GM19455 (cell line): Measurements from ENCODE around the gene MAPKAP1.
A peak's percentile ranks its signal among the peaks of the same experiment; 100 is the strongest.

Experiments used
- ATAC-seq: cut with Tn5 transposase; IDR thresholded peaks from one replicate; pipeline ENCODE4 v1.9.1; 2021; ENCODE audit not compliant: unreplicated experiment

Gene MAPKAP1

DNA sequence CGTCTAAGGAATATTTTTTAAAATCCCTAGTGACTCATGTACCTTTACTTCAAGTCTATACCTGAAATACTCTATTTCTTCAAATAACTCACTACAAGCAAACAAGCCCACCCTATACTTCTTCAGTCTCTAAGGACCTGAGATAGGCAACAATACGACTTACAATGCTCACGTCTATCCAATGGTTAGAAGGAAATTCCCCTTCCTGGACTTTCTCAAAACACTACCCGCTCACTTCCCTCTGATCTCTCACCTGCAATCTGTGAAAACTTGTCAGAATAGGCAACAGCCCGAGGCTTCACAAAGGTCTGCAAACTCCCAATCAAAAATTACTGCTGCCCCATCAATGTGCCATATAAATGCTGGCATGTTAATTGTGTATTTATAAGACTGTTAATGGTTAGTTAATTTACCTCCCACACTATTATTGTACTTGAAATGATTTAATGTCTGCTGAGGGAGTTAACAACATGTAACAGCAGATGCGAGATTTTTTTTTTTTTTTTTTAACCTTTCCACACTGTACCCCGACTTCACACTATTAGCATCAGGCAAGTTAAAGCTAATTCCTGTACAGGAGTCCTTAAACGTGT is 27.3 kb downstream of the MAPKAP1 start:
- no peak for ATAC-seq

DNA sequence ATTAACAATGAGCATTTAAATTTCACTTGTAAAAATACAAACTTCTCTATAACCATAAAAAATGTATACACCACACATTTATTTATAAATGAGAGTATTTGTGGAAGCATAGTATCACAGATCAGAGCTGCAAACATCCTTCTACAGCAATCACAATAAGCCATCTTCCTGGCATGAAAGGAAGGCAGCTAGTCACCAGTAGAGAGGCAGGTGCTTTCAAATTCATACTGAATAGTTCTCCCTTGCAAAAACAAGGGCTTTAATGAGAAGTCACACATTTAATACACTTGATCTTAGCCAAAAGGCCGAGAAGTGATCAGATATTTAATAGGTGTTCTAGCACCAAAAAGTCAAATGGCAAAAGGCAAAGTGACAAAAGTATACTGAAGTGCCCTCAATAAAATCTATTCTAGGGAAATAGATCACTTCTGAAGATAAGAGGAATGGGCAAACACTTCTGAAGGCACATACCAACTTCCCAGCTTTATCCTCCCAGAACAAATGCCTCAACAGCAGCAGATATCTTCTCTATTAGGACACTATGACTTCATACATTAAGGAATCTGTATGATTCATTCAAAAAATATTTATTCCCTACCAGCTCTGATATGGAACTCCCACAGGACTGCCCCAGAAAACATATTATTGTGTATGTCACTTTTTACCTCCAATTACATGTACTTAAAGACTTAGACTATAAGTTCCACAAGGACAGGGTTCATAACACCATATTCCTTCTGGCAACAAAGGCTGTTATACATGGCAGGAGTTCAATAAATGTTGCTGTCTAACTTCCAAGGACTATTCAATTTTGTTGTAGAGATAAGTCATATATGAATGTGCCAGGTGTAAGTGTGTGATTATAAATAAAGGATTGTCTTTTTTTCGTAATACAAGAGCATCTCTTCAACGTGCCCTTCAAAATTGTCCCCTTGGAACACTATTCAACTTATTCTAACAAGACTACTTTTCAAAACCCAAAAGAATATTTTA is 31.7 kb downstream of the MAPKAP1 start:
- ATAC-seq = no peak

DNA sequence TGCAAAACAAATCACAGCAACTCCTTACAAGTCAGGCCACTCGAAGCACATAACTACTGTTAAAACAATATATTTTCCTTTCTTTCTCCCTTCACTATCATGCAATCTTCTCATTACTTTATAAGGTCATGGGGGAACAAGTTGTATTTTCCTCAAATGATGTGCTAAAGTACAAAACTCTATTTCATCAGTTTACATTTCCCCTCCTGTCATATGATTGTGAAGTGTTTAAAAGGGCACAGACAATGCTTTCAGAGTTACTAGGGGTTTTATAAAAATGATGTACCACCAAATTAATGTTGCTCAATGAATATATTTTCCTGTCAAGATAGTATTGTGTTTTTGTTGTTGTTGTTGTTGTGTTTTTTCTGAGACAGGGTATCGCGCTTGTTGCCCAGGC is 34.1 kb downstream of the MAPKAP1 start:
- ATAC-seq = no peak

DNA sequence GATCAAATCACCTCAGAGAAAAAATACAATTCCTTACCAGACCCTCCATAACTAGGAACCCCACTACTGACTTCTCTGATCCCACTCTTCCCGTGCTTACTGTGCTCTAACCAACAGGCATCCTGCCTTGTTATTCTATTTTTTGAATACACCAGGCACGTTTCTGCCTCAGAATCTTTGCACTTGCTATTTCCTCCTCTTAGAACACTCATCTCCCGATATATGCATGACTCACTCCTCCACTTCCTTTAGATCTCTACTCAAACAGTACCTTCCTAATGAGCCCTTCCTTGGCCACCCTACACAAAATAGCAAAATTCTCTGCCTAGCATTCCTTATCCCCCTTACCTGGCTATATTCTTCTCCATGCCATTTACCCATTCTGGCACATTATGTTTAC is 43.9 kb downstream of the MAPKAP1 start:
- no peak for ATAC-seq

DNA sequence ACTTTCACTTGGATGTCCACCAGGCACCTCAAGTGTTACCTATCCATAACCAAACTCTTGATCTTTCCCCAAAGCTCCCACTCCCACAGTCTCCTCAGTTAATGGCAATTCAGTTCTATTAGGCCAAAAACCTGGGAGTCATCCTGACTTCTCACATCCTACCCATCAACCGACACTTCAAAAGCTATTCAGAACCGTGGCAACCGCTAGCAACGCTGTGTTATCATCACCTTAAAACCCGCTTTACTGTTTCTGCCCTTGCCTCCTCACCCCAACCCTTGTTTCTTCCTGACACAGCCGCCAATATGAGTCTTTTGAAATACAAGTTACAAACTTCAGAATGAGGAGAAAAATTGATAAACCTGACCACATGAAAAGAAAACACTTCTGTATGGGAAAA is 46.5 kb downstream of the MAPKAP1 start:
- ATAC-seq = no peak

DNA sequence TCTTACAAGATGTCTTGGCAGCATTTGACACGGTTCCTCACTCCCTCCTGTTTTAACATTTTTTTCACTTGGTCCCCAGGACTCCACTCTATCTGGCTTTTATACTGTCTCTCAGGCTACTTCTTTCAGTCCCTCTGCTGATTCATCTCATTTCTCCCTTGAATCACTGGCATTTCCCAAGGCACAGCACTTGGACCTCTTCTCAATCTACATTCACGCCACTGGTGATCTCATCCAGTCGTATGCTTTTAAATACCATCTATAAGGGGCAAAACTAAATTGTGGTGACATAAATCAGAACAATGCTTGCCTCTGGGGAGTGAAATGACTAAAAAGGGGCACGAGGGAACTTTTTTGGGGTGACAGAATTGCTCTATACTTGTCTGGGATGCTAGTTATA is 47.1 kb downstream of the MAPKAP1 start:
- no peak for ATAC-seq

DNA sequence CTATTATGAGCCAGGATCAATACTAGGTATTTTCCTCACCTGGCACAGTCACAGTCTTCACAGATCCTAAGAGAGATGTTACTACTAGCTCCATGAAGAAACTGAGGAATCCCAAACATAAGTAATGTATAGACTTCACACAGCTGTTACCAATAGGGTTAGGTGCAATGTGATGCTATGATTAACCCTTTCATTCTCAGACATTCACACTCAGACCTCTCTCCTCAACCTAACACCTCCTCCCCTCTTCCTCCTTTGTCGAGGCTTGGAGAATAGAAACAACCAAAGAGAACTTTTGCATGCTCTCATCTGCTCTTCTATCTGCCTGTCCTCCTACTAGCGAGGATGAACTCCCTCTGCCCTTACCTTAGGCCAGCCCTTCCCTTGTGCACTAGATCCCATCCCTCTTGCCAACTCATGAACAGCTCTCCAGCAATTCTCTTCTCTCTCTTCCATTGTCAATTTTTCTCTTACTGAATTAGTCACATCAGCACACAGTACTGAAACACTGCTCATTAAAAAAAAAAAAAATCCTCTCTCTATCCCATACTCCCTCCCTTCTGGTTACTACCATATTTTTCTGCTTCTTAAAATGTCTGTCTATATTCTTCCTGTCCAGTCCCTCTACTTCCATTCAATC is 47.7 kb downstream of the MAPKAP1 start:
- ATAC-seq = no peak

DNA sequence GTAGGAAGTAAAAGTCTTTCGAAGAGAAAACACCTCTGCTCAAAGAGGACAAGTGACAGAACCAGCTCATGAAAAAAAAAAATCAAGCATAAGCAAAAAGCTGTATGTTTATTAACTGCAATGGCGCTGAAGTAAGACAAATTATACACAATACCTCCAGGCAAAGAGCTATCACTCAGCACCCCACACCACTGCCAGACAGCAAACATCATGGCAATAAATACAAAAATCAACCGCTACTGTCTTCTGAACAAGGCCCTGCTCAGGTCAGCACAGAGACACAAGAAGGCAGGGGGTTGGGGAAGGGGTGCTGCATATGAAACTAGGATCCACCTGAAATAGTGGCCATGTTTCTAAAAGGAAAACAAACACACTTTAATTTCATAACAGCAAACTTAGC is 50.4 kb downstream of the MAPKAP1 start:
- ATAC-seq = no peak

DNA sequence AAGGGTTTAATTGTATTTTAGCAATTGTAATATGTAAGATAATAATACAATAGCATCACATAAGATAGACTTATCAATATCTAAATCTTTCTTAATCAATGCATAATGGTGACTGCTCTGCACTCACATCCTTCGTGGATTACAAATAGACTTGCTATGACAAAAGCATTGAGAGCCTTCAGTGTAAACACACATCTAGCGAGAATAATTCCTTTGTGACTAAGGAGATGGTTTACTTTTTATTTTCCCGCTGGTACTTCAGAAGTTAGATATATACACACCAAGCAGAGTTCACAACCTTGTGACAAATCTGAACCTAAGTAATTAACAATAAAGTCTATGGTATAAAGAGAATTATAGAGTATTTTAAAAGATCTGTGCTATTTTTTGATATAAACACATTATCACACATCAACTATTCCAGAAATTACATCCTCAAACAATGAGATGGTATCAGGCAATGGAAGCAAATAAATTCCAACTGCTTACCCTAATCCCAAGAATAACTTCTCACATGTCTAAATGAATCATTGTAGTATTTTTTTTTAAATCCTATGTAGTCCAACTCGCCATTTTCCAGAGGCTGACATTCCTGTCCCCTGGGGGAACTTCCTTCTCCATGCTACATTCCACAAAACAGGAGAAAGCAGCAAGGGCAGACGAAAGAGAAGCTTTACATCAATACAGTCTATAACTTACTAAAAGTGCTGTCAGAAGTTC is 51.2 kb downstream of the MAPKAP1 start:
- ATAC-seq = no peak

DNA sequence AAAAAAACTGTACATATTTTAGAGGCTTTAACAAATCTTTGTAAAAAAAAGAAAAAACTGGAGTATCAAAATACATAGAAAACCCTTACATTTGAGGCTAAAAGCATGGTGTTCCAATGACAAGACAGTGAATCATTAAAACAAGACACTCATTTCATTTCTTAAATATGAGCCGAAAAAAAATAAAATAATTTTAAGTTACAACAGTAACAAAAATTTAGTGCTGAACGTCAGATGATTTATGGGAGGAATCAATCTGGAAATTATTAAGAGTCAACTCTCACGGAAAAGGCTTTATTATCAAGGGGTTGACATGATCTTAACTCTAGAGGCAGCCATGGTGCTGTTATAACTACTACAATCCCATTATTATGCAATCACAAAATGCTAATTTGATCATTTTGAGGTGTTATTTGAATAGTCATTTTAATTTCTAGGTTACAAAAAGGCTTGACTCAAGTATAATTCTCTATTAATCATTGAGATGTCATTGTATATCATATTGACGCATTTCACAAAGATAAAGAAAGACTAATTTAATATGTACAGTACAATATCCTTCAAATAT is 51.9 kb downstream of the MAPKAP1 start:
- no peak for ATAC-seq

DNA sequence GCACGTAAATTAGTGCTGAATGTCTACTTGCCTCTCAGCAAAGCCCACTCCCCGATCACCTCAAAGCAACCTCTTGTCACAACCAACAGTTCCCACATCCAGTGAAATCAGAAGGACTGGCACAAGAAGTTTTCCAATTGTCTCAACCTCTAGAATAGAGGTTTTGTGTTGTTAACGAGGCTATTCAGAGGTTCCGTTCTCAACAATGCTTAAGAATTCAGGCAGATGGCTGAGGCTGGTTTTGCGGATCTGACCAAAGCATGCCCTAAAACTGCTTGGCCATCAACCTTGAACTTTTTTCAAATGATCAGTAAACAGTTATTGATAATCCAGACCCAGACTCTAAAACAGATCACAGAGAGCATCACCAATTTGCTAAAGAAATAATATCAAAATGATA is 52.9 kb downstream of the MAPKAP1 start:
- no peak for ATAC-seq

DNA sequence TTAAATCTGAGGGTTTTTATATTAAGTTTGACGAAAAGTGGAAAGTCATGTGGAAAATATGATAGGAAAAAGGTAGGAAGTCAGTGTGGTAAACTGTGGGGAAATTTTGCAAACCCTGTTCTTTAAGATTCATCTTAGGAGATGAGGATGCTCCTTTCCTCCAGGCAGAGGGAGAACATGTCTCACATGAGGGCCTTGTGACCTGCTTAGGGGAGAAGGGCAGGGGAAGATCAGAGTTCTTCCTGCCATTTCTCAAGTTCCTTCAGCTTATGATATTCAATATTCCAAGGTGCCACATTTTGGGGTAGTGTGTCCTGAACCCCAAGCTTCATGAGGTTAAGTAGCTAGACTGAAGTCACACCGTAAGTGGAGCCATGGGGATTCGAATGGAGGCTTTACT is 53.7 kb downstream of the MAPKAP1 start:
- no peak for ATAC-seq

DNA sequence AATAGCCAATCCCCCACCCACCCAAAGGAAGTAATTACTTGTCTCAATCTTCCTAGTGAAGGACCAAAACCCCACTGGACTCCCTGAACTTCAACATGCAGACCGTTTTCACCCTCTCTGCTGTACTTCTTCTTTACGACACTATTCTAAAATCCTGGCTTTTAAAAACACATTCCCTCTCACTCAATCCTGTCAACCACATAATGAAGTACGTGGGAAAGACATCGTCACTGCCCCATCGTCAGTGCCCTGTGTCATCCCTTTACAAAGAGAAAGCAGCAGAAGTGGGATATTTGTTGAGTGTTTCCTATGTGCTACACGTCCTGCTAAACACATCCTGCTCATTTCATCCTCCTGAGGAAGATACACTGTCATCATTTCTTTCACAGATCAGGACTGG is 54.2 kb downstream of the MAPKAP1 start:
- no peak for ATAC-seq

DNA sequence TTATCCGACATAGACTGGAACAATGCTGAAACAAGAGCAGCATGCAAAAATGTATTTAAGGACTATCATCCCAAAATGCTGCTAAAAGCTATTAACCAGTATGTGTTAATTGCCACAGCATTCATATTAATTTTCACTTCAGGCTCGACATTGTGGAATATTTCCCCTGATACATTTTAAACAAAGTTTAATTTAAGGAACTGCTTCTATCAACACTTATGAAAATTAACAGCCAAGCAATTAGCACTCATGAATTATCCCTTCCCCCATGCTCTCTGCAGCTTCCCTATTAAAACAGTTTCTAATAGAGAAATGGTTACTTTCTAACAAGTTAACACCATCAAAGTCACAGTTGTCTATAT is 54.8 kb downstream of the MAPKAP1 start:
- ATAC-seq = no peak

DNA sequence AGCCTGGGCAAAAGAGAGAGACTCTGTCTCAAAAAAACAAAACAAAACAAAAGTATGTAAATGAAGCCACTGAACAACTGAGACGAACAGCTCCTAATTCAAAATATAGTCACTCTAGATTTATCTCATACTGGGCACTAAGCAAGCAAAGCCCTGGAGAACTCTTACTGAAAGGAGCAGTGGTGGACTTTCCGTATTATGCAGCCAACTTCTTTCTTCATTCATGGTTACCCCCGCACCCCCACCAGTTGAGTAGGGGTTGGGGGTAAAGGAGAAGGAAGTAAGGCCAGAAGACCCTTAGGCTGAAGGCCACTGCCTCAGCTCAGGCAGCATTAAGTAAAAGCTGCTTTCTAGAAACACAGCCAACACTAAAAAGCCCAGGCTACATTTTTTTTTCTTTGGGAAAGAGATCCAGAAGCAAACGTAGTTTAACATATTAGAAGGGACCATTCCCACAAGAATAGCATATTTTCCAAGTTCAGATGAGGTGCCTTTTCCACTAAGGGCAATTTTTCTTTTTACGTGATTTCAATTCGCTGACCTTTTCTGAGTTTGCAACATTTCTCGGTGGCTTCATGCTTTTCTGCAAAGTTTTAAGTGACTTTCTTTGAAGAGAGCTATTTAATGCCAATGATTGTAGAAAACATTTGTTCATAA is 55.3 kb downstream of the MAPKAP1 start:
- no peak for ATAC-seq

DNA sequence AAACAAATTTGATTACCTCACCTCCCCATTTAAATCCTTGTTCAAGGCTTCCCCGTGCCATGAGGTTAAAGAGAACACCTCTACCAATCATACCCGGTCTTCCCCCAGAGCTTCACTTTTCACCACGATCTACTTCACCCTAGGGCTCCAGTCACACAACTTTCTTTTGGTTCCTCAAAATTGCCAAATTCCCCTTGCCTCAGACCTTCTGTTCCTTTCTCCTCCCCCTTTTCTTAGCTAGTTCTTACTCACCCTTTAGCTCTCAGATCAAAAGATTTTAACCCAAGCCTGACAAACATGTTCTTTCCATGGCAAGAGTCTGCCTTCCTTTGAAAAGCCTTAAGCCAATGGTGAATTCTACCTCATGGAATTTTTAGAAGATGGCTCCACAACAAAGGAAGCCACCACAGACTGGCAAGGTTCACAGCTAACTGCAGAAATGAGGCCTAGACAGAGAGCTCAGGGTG is 56.7 kb downstream of the MAPKAP1 start:
- ATAC-seq = peak; percentile 65

DNA sequence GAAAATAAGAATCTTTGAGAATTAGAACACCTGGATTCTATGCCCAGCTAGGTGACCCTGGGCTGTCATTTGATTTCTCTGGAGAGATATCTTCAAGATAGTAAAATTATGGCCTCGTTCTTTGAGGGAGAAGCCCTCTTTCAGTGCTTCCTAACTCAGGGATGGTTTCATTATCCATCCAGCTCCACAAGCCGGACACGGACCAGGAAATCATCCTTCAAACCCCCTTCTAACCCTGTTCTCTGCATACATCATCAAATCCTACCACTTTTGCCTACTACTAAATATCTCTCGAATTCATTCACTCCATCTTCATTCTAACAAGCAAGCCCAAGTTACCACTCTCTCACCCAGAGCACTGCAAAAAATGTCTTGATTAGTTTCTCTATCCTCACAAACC is 57.2 kb downstream of the MAPKAP1 start:
- no peak for ATAC-seq

DNA sequence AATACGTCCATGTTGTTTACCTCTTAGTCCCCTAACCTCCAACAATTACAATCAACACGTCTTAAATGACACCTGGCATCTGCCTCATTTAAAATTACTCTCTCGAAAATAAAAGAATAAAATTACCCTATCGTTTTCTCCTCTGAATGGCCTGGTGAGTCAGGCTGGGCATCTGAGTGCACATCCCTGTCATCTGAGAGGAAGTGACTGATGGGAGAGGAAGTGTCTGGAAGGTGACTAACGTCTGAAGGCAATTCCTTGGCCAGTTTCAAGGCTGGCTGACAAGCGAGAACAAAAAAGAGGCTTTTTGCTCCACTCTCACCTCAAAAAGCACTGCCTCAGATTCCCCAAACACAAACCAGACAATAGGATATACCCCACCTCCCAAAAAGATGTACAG is 57.7 kb downstream of the MAPKAP1 start:
- no peak for ATAC-seq

DNA sequence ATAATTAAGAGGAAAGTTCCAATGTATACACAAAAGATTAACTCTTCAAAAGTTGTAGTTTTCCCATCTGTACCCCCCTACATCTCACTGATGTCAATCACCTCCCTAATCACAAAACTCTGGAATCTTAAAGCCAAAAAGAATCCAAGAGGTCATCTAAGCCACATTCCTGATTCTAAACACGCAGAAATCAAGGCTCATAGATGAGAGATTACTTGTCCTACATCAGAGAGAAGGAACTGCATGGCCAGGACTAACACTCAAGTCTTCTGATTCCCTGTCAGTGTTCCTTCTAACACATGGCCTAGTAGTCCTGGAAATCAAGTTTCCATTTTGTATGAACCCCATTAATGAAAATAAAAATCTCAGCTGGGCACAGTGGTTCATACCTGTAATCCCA is 58.7 kb downstream of the MAPKAP1 start:
- no peak for ATAC-seq

DNA sequence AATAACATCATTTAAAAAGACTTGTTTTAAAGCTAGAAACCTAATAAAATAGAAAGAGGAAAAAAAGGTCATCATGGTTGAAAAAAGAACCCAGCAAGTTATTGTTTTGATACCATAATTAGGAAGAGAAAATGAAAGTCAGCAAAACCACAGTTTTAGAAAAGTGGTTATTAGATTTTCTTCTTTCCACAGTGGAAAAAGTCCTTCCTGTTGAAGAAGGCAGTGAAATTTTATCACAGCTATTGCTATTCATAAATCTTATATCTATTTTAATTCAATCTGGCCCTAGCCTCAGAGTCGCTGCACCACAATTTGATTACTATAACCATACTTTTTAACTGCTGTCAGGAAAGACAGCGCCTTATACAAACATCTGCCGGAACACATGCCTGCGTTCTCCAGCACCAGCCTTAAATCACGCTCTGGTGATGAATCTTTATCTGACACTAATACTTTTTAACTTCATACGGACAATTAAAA is 60.3 kb downstream of the MAPKAP1 start:
- ATAC-seq = peak; percentile 39
